Erythroblast (primary cell): ENCODE results near the gene CRTC1.
"Not testable (repeated sequence)": the region's sequence is repeated elsewhere in the genome, so short reads cannot be mapped to it uniquely, and the experiment has no call there.

Source experiments
- GATA1 ChIP-seq: IDR thresholded peaks from 2 replicates; pipeline ENCODE4 v1.6.1; 2011; ENCODE audit warnings: low read depth, mild to moderate bottlenecking, control low read depth, low read length, moderate library complexity
- POLR2A ChIP-seq: IDR thresholded peaks from 2 replicates; pipeline ENCODE4 v1.6.1; 2011; ENCODE audit warnings: mild to moderate bottlenecking, low read length

- not testable (repeated sequence) for TF ChIP-seq POLR2A, GATA1
These were observed 128.2 kb downstream of the CRTC1 start for GRCh38 chr19:18811638-18812037.
